HG02798 (cell line): ENCODE data around the gene SYTL3.

Experiments
- ATAC-seq: cut with Tn5 transposase; IDR thresholded peaks from one replicate; pipeline ENCODE4 v1.9.1; 2021; ENCODE audit warnings: mild to moderate bottlenecking; ENCODE audit not compliant: unreplicated experiment, poor library complexity

Gene SYTL3

GRCh38 chr6:158808442-158808833 is 158.6 kb downstream of the SYTL3 start:
- no peak for ATAC-seq

GRCh38 chr6:158808941-158809678 is 159.3 kb downstream of the SYTL3 start:
- peak; percentile 66 for ATAC-seq

GRCh38 chr6:158810155-158811095 is 160.6 kb downstream of the SYTL3 start:
- no peak for ATAC-seq

GRCh38 chr6:158812611-158813010 is 162.8 kb downstream of the SYTL3 start:
- no peak for ATAC-seq

GRCh38 chr6:158813032-158813431 is 163.2 kb downstream of the SYTL3 start:
- no peak for ATAC-seq
